A549 (cell line): Measurements from ENCODE around the gene PDGFC. TPM values are rescaled to one million over a fixed set of nuclear protein-coding genes. Genes with fewer than 3 reads are reported as not detected.

ENCODE experiments used
- ATAC-seq, 2 experiments: fragments of 200-7000 bp in 1 of 2; fragments of >200 bp in 1 of 2; cut with Nextera tagmentation in 1 of 2; cut with Tn5 transposase in 1 of 2; 3 replicates each; pipeline versions ENCODE4 v1.8.0 to v1.9.1; 2018 to 2020; ENCODE audit warnings: mild to moderate bottlenecking in 1 of 2, moderate library complexity in 1 of 2
- CTCF ChIA-PET: fragments of 300-600 bp; sonication (Branson Sonifier 250); formaldehyde crosslinking; extraction: SDS; loops from one replicate; lab custom pipeline; 2021; ENCODE audit warnings: antibody characterized with exemption, inconsistent platforms; lab: Yijun Ruan, JAX
- POLR2A ChIA-PET: fragments of 350-600 bp; formaldehyde crosslinking; extraction: SDS; loops from one replicate; lab custom pipeline; 2021; ENCODE audit warnings: antibody characterized with exemption, inconsistent platforms; lab: Yijun Ruan, JAX
- DNase-seq, 2 experiments: peaks; one replicate each; pipeline versions ENCODE4 v3.0.0 to v3.0.0-alpha.2; 2011 to 2016; ENCODE audit warnings: low read depth in 1 of 2, low spot score in 1 of 2
- FAIRE-seq: peaks from 2 replicates; lab custom pipeline; 2011; peaks lifted over from hg19 to GRCh38; lab: Jason Lieb, UNC
- H3K27ac ChIP-seq, 2 experiments: fragments of >200 bp; sonication (Bioruptor Twin); formaldehyde crosslinking; 3 replicates each; pipeline ENCODE4 v1.5.1; 2016 to 2017
- H3K4me1 ChIP-seq: fragments of >200 bp; sonication (Bioruptor Twin); formaldehyde crosslinking; 3 replicates; pipeline ENCODE4 v1.6.1; 2016
- H3K4me2 ChIP-seq: fragments of >200 bp; sonication (Bioruptor Twin); formaldehyde crosslinking; 3 replicates; pipeline ENCODE4 v1.6.1; 2016
- H3K4me3 ChIP-seq: fragments of >200 bp; sonication (Bioruptor Twin); formaldehyde crosslinking; 3 replicates; pipeline ENCODE4 v1.5.1; 2016
- H3K9me3 ChIP-seq: fragments of >200 bp; sonication (Bioruptor Twin); formaldehyde crosslinking; 3 replicates; pipeline ENCODE4 v1.6.1; 2016
- CBX8 ChIP-seq: fragments of 200-600 bp; sonication (generic); IDR thresholded peaks from 2 replicates; pipeline ENCODE4 v1.6.1; 2016
- CHD4 ChIP-seq: fragments of 200-600 bp; sonication (generic); IDR thresholded peaks from 2 replicates; pipeline ENCODE4 v1.6.1; 2016; ENCODE audit warnings: antibody characterized with exemption, mild to moderate bottlenecking, borderline replicate concordance
- EHF ChIP-seq: fragments of 250-450 bp; sonication (Bioruptor Pico); IDR thresholded peaks from 2 replicates; pipeline ENCODE4 v1.5.0; 2020; ENCODE audit warnings: mild to moderate bottlenecking
- EHMT2 ChIP-seq: fragments of 200-600 bp; sonication (generic); IDR thresholded peaks from 2 replicates; pipeline ENCODE4 v1.6.1; 2016; ENCODE audit warnings: antibody characterized with exemption, low read depth, mild to moderate bottlenecking, moderate library complexity
- EP300 ChIP-seq, 2 experiments: fragments of >200 bp; sonication (Bioruptor Twin); formaldehyde crosslinking; IDR thresholded peaks; 2 replicates in 1 of 2; 3 replicates in 1 of 2; pipeline ENCODE4 v1.6.1; 2016 to 2017
- FOSB ChIP-seq: fragments of 250-450 bp; sonication (Bioruptor Pico); IDR thresholded peaks from 2 replicates; pipeline ENCODE4 v1.5.0; 2020; ENCODE audit warnings: mild to moderate bottlenecking, moderate library complexity
- HOXA7 ChIP-seq: fragments of 250-450 bp; sonication (Bioruptor Pico); IDR thresholded peaks from 2 replicates; pipeline ENCODE4 v1.5.0; 2020; ENCODE audit warnings: mild to moderate bottlenecking, moderate library complexity
- HOXB13 ChIP-seq: fragments of 250-450 bp; sonication (Bioruptor Pico); IDR thresholded peaks from 2 replicates; pipeline ENCODE4 v1.5.0; 2020; ENCODE audit warnings: low read depth, mild to moderate bottlenecking, moderate library complexity
- JUN ChIP-seq, 2 experiments: fragments of >200 bp; sonication (Bioruptor Twin); formaldehyde crosslinking; IDR thresholded peaks; 2 replicates in 1 of 2; 3 replicates in 1 of 2; pipeline ENCODE4 v1.6.1; 2016 to 2017
- MAFK ChIP-seq: fragments of 450-650 bp; IDR thresholded peaks from 2 replicates; pipeline ENCODE4 v1.6.1; 2014; ENCODE audit not compliant: partially characterized antibody
- MAZ ChIP-seq: fragments of 150-350 bp; IDR thresholded peaks from 2 replicates; pipeline ENCODE4 v1.6.1; 2014; ENCODE audit warnings: antibody characterized with exemption, low read depth, low read length, borderline replicate concordance
- NFE2L2 ChIP-seq: fragments of 150-350 bp; conservative IDR thresholded peaks from 2 replicates; pipeline ENCODE4 v1.6.1; 2014; ENCODE audit warnings: low read length
- NPAS2 ChIP-seq: fragments of 250-450 bp; sonication (Bioruptor Pico); IDR thresholded peaks from 2 replicates; pipeline ENCODE4 v1.8.0; 2022; ENCODE audit warnings: mild to moderate bottlenecking, moderate library complexity, borderline replicate concordance
- NR3C1 ChIP-seq: fragments of >200 bp; sonication (Bioruptor Twin); formaldehyde crosslinking; IDR thresholded peaks from 3 replicates; pipeline ENCODE4 v1.6.1; 2017
- PHF8 ChIP-seq: fragments of 200-600 bp; sonication (generic); IDR thresholded peaks from 2 replicates; pipeline ENCODE4 v1.6.1; 2016; ENCODE audit warnings: low read depth, mild to moderate bottlenecking, antibody characterized with exemption, moderate library complexity, borderline replicate concordance
- POLR2A ChIP-seq: IDR thresholded peaks from 2 replicates; pipeline ENCODE4 v1.6.1; 2012; ENCODE audit warnings: mild to moderate bottlenecking, low read length
- POLR2AphosphoS2 ChIP-seq: conservative IDR thresholded peaks from 2 replicates; pipeline ENCODE4 v1.6.1; 2012; ENCODE audit warnings: low read length, improper control_type of control experiment, inconsistent platforms
- RARB ChIP-seq: fragments of 250-450 bp; sonication (Bioruptor Pico); IDR thresholded peaks from 2 replicates; pipeline ENCODE4 v1.8.0; 2021; ENCODE audit warnings: mild to moderate bottlenecking, moderate library complexity
- RCOR1 ChIP-seq: fragments of 150-350 bp; IDR thresholded peaks from 2 replicates; pipeline ENCODE4 v1.6.1; 2014; ENCODE audit warnings: antibody characterized with exemption, low read length, low read depth
- RNF2 ChIP-seq: fragments of 200-600 bp; sonication (generic); IDR thresholded peaks from 2 replicates; pipeline ENCODE4 v1.6.1; 2016; ENCODE audit warnings: low read depth, mild to moderate bottlenecking, antibody characterized with exemption, moderate library complexity, borderline replicate concordance
- SMC3 ChIP-seq: fragments of >200 bp; sonication (Bioruptor Twin); formaldehyde crosslinking; IDR thresholded peaks from 3 replicates; pipeline ENCODE4 v1.6.1; 2018; ENCODE audit warnings: inconsistent platforms
- TP53 ChIP-seq: fragments of 250-450 bp; sonication (Bioruptor Pico); IDR thresholded peaks from 2 replicates; pipeline ENCODE4 v1.5.0; 2021; ENCODE audit warnings: mild to moderate bottlenecking, moderate library complexity
- WGBS: methylation state at CpG from one replicate; pipeline ENCODE4 v1.1.6; 2017; ENCODE audit errors: missing lambda C conversion rate; 5-methylcytosine and 5-hydroxymethylcytosine counted together
- polyA plus RNA-seq, 4 experiments: library from polyadenylated mRNA; depleted of rRNA in 3 of 4; stranded (reverse); fragments of >200 nt; fragmentation: RNase III in 1 of 4; extraction: RNeasy Plus Mini Kit Qiagen cat#74134 plus additional on column Dnase treatment in 1 of 4; gene quantifications; 2 replicates in 3 of 4; 3 replicates in 1 of 4; pipeline ENCODE4 v1.2.3, GENCODE V29; 2011 to 2017
- TF ChIP-seq, protein P1 (sequence below): fragments of 250-450 bp; sonication (Bioruptor Pico); IDR thresholded peaks from 2 replicates; pipeline ENCODE4 v1.5.0; 2020; ENCODE audit warnings: low read depth, mild to moderate bottlenecking, moderate library complexity
- TF ChIP-seq, protein P2 (sequence below): fragments of 150-350 bp; IDR thresholded peaks from 2 replicates; pipeline ENCODE4 v1.6.1; 2014; ENCODE audit warnings: low read depth, mild to moderate bottlenecking, low read length
- TF ChIP-seq, protein P3 (sequence below): IDR thresholded peaks from 2 replicates; pipeline ENCODE4 v1.6.1; 2012; ENCODE audit warnings: low read depth, borderline replicate concordance

Gene PDGFC
- polyA plus RNA-seq, 2 of the 4 experiments (the other 2 are of a cell fraction), result 3.5 to 4.1 TPM

DNA sequence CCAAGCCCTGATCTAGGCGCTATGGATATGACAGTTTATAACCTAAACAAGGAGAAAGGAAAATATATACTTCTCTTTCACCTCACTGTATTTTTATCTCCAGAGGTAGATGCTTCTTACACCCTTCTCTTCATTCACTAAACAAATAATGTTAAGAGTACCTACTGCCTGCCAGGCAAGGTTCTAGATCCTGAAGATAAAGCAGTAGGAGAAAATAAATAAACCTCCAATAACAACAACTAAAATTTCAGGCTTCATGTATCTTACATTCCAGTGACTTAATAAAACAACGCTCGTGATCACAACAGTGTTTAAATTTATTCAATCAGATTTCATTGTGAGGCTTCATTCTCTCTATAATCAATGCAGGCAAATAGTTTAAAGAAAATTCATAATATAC is 20.7 kb downstream of the PDGFC start:
- H3K4me1 ChIP-seq, result peaks cover 51% of the 10 kb centered on the region
- DNase-seq, result no peak
- ATAC-seq, result no peak
- TF ChIP-seq MAFK (no peak), SMC3 (no peak), TP53 (CRISPR knock-in tag) (no peak), NPAS2 (CRISPR knock-in tag) (no peak), EP300 (IDR thresholded peaks at IDR 0.05) (no peak), POLR2A (no peak), HOXB13 (CRISPR knock-in tag) (no peak), MAZ (no peak)
- TF ChIP-seq, protein P1, sequence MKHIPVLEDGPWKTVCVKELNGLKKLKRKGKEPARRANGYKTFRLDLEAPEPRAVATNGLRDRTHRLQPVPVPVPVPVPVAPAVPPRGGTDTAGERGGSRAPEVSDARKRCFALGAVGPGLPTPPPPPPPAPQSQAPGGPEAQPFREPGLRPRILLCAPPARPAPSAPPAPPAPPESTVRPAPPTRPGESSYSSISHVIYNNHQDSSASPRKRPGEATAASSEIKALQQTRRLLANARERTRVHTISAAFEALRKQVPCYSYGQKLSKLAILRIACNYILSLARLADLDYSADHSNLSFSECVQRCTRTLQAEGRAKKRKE (CRISPR knock-in tag), result no peak
- TF ChIP-seq, protein P2, sequence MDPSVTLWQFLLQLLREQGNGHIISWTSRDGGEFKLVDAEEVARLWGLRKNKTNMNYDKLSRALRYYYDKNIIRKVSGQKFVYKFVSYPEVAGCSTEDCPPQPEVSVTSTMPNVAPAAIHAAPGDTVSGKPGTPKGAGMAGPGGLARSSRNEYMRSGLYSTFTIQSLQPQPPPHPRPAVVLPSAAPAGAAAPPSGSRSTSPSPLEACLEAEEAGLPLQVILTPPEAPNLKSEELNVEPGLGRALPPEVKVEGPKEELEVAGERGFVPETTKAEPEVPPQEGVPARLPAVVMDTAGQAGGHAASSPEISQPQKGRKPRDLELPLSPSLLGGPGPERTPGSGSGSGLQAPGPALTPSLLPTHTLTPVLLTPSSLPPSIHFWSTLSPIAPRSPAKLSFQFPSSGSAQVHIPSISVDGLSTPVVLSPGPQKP, result no peak
- peak overlapping the region; percentile 40; the same call in 2 of the 3 replicates for H3K4me2 ChIP-seq
- POLR2A ChIA-PET, result no interaction called here
- CTCF ChIA-PET, result no interaction called here
- H3K4me3 ChIP-seq, result no peak overlapping the region
- 79% methylated on average over 3 of the region's 3 CpGs for WGBS
- FAIRE-seq, result no peak
- no peaks in the 10 kb centered on the region for H3K9me3 ChIP-seq
- no peak overlapping the region for H3K27ac ChIP-seq

DNA sequence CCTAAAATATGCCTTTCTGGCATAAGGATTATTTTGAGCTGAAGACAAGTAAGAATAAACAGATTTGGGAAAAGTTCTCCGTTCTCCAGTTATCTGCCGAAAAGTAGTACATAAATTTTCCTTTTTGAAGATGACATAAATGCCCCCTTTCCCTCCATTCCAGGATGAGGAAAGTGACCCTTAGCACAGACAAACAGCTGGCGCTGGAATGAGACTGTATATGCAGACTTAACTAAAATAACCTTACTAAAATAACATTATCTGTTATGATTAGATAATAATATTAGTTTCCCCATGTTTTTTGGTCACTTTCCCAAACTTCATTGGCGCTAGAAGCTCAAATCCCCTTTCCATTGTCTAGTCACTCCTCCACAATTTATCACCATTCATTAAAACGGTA is 21.5 kb downstream of the PDGFC start:
- FAIRE-seq, result no peak
- no peak for DNase-seq
- WGBS, result 63% methylated on average over 5 of the region's 5 CpGs
- Histone ChIP-seq H3K27ac (peak overlapping the region; percentile 53 to 73), H3K4me2 (peak overlapping the region; percentile 68), H3K4me1 (peaks cover 58% of the 10 kb centered on the region), H3K9me3 (no peaks in the 10 kb centered on the region), H3K4me3 (no peak overlapping the region)
- ATAC-seq, result no peak
- TF ChIP-seq RNF2 (no peak), RCOR1 (no peak), NFE2L2 (no peak), RARB (CRISPR knock-in tag) (no peak), TP53 (CRISPR knock-in tag) (no peak), CBX8 (no peak), EHF (no peak), NR3C1 (no peak), EHMT2 (no peak), HOXA7 (no peak), FOSB (CRISPR knock-in tag) (no peak), PHF8 (no peak), POLR2AphosphoS2 (no peak), MAZ (no peak), CHD4 (no peak), JUN (IDR thresholded peaks at IDR 0.05) (no peak)
- TF ChIP-seq, protein P3, sequence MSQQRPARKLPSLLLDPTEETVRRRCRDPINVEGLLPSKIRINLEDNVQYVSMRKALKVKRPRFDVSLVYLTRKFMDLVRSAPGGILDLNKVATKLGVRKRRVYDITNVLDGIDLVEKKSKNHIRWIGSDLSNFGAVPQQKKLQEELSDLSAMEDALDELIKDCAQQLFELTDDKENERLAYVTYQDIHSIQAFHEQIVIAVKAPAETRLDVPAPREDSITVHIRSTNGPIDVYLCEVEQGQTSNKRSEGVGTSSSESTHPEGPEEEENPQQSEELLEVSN, result no peak
- TF ChIP-seq, protein P1 (CRISPR knock-in tag), result no peak
- POLR2A ChIA-PET, result no interaction called here
- CTCF ChIA-PET, result interaction anchor here (1.2 kb wide), 1 partner anchor 22 kb away, joined by 3 read pairs; no protein-coding TSS in a partner anchor
